Measurements from ENCODE around the gene KRTAP20-3. TPM values are rescaled to one million over a fixed set of nuclear protein-coding genes. Genes with fewer than 3 reads are reported as not detected.

KRTAP20-3 gene
- total RNA-seq = not detected in 2 replicates

DNA sequence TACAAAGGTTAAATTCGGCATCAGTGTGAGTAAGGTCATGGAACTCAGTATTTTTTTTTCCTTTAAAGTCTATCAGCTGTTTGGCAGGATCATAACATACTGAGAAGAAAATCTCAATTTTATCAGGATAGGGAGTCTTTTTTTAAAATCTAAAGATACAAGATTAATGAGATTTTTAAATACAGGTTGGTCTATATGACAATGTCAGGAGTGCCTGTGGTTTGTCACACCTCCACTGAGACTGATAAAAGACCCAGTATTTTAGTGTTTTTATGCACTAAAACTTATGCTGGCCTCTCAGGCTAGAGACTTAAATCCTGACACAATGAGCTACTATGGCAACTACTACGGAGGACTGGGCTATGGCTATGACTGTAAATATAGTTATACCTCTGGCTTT lies at the start of gene KRTAP20-3:
TSS of gene KRTAP20-3 (plus strand) at position 301 of the 400 bp plus-strand sequence.
- DNase-seq (ENCODE audit: extremely low read depth, low read depth, low spot score) = no peak

DNA sequence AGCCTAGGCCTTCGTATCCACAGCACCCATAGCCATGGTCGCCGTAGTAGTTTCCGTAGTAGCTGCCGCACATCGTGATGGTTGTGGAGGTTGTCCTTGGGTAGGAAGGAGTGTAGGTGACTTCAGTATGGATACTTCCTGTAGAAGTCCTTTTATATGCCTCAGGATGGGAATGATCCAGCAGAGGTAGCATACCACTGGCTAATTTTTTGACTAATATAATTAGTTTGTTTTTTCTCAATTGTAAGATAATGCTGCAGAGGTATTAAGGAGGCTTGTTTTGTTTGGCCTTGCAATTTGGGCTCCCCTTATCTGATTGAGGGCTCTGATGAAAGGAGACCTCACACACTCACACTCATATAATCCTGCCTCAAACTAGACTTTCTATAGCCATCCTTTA lies 43.9 kb upstream of the KRTAP20-3 start, which contains the start of gene KRTAP6-2:
TSS of gene KRTAP6-2 (minus strand) at position 101 of the 400 bp plus-strand sequence. CDS start at position 73, 28 bp downstream.
- no peak for DNase-seq (ENCODE audit: extremely low read depth, low read depth, low spot score)

DNA sequence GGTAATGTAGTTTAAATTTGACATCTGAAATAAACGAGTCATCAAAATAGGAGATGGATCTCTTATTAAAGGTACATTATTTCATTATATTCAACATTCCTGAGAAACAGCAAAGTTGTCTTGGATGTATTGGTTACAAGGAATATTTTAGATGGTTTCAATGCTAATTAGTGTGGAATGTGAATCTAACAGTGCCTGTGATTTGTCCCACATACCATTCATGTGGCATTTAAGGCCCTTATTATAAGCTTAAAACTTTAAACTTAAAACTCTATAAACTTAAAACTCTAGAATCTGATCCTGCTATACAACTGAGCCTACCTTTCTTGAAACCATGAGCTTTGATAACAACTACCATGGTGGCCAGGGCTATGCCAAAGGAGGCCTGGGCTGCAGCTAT lies 41.9 kb upstream of the KRTAP20-3 start, which contains the start of gene KRTAP22-1:
TSS of gene KRTAP22-1 (plus strand) at position 301 of the 400 bp plus-strand sequence.
- no peak for DNase-seq (ENCODE audit: extremely low read depth, low read depth, low spot score)

DNA sequence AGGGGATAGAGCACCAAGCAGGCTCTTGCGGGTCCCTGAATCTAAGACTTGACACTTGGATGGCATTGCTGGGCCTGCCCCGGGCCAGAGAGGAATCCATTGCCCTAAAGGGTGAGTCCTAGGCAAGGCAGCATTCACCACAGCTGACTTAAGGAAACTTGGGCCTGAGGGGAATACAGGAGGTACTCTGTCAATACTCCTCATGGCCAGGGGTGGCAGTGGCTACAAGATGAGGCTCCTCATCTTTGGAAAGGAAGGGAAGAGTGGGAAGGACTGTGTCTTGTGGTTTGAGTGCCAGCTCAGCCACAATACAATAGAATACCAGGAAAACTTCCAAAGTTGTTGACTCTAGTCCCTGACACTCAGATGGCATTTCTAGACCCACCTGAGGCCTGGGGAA lies 36.7 kb upstream of the KRTAP20-3 start:
- no peak for DNase-seq (ENCODE audit: extremely low read depth, low read depth, low spot score)

DNA sequence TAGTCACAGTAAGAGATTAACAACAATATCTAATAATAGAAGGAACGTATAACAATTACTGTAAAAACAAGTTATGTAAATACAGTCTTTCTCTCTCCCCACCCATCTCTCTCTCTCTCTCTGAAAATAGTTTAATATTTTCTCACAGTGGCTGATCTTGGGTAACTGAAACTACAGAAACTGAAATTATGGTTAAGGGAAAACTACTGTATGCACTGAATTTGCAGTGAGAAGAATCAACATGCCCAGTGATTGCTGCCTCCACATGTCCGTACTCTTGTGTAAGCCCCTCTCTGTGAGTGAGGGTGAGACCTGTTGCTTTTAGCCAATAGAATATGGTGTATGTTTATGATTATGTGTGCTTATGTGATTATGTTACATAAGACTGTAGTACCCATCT lies 30.5 kb upstream of the KRTAP20-3 start:
- no peak for DNase-seq (ENCODE audit: extremely low read depth, low read depth, low spot score)

DNA sequence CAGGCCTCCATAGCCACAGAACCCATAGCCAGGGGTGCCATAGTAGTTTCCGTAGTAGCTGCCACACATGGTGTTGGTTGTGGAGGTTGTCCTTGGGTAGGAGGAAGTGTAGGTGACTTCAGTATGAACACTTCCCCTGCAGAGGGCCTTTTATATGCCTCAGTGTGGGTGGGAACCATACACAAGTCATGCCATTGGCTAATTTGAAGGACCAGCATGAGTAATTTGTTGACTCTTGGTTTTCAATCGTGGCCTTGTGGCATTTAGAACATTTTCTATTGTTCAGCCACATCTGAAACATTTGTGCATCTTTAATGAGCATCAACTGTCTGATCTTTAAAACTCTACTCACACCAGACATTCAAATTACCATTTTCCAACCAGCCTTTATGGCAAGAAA lies 28.8 kb upstream of the KRTAP20-3 start, which contains the start of gene KRTAP6-1:
TSS of gene KRTAP6-1 (minus strand) at position 95 of the 400 bp plus-strand sequence. CDS start at position 69, 26 bp downstream.
- DNase-seq (ENCODE audit: extremely low read depth, low read depth, low spot score) = no peak

DNA sequence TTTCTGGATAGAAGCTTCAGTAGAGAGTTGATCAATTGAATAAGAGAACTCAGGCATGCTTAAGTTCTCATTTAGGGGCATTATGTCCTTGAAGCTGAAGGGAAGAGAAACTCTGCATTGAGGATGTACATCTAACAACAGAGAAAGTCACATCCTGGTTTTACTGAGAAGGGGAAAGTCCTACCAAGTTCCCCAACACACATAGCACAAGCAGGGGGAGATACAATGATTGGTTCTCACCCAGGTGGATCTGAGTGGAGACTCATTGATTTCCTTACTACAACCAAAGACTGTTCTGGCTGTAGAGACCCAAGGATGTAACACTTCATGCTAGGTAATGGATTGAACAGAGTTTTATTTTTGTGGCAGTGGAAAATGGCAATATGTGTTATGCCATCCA lies 27.5 kb upstream of the KRTAP20-3 start:
- DNase-seq (ENCODE audit: extremely low read depth, low read depth, low spot score) = no peak

DNA sequence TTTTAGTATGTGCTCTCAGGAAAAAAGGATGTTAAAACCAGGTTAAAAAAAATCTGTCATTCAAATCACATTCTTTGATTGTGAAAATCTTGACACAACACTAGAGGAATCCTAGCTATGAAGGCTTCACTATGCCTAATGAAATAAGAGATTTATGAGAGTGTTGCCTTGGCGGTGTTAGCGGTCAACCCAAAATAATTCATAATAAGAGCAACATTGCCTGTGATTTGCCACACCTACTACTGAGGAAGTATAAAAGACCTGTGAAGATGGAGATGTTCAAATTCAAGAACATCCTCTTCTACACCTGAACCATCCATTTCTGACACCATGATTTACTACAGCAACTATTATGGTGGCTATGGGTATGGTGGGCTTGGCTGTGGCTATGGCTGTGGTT lies 26.5 kb upstream of the KRTAP20-3 start, which contains the start of gene KRTAP20-1:
TSS of gene KRTAP20-1 (plus strand) at position 301 of the 400 bp plus-strand sequence. CDS start at position 331, 30 bp downstream.
- no peak for DNase-seq (ENCODE audit: extremely low read depth, low read depth, low spot score)

DNA sequence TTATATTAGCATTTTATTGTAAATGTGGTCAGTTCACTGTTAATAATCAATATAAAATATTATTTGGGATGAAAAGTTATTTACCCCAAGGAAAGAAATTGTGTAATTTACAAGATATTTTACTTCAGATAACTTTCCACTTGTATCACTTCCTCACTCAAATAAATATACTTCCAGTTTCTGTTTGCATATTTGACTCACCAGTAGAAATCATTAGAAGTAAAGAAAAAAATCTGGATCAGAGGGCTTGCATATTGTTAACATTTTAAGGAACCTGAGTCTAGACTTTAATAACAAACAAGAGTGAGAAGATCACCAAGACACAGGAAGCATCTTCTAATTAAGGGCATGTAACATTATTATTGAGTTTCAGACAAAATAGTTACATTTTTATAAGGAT lies 22.6 kb upstream of the KRTAP20-3 start:
- no peak for DNase-seq (ENCODE audit: extremely low read depth, low read depth, low spot score)

DNA sequence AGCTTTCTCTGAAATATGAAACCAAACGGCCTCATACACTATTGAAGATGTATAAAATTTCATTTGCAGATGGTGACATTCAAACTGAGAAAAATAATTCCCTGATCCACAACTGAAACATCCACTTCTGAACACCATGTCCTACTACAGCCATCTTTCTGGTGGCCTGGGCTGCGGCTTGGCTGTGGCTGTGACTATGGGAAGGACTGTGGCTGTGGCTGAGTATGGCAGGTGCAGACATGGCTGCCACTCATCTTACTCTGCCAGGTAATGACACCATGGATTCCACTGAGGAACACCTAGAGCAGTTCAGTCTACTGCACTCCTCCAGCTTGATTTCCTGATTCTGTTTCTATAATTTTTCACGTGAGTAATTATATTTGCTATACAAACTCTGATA lies 22.1 kb upstream of the KRTAP20-3 start, which contains the start of gene KRTAP20-4:
TSS of gene KRTAP20-4 (plus strand) at position 106 of the 400 bp plus-strand sequence.
- no peak for DNase-seq (ENCODE audit: extremely low read depth, low read depth, low spot score)

DNA sequence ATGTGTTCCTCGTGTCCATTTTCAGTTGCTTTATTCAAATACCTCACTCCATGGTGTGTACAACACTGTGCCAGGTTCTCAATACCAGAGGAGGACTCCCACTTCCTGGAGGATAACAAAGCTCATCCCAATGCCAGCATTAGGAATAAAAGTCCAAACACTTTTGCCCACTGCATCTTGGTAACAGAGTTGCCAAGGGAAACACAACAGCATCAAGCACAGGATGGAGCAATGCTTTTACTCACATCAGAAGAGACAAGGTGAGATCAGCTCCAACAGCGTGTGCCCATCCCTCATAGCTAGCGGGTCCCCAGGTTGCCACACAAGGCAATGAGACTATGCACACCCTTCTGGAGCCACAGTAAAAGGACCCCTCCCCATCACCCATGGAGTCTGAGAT lies 19.3 kb upstream of the KRTAP20-3 start:
- DNase-seq (ENCODE audit: extremely low read depth, low read depth, low spot score) = no peak

DNA sequence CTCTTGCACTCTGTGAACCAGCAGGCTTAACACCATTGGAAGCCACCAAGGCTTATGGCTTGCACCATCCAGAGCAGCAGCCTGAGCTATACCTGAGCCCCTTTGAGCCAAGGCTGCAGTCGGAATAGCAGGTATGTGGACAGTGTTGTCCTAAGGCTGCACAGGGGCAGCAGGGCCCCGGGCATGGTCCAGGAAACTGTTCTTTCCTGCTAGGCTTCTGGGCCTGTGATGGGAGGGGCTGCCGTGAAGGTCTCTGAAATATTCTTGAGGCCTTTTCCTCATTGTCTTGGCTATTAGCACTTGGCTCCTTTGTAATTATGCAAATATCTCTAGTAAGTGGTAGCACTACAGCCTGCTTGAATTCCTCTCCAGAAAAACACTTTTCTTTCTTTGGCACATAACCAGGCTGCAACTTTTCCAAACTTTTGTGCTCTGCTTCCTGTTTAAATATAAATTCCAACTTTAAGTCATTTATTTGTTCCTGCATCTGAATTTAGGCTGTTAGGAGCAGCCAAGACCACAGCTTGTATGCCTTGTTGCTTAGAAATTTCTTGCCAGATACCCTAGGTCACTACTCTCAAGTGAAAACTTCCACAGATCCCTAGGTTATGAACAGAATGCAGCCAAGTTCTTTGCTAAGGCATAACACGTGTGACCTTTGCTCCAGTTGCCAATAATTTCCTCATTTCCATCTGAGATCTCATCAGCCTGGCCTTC lies 17.1 kb upstream of the KRTAP20-3 start:
- DNase-seq (ENCODE audit: extremely low read depth, low read depth, low spot score) = no peak

DNA sequence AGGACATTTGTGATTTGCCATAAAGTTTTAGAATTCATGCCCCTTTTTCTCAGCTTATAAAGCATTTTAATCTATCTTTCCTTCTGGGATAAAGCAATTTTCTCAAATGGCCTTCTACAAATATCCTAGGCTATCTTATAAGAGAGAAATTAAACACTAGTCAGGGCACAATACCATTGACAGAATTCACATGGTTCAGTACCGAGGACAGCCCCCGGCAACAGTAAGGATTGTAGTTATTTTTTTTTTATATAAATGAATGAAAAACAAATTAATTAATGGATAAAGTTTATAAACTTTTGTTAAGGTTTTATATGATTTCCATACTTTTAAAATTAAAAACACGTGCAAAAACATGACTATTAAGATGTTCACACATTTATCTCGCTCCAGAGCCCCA lies 14.6 kb upstream of the KRTAP20-3 start:
- DNase-seq (ENCODE audit: extremely low read depth, low read depth, low spot score) = no peak

DNA sequence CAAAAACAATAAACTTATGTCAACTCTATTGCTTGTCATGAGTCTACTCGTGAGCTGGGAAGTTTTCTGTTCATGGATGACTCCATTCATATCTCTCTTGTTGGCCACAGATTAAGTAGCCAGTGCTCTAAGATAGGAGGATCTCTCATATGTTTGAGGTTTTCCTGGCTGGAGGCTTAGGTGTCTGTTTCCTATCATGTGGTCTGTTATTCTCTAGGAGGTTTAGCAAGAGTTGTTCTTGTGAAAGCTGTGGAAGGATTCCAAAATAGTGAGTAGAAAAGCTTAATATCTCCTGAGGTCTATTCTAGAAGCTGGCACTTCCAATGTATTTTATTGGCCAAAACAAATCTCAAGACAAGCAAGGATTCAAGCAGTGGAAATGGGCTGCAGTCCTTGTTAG lies 13.5 kb upstream of the KRTAP20-3 start:
- DNase-seq (ENCODE audit: extremely low read depth, low read depth, low spot score) = no peak

DNA sequence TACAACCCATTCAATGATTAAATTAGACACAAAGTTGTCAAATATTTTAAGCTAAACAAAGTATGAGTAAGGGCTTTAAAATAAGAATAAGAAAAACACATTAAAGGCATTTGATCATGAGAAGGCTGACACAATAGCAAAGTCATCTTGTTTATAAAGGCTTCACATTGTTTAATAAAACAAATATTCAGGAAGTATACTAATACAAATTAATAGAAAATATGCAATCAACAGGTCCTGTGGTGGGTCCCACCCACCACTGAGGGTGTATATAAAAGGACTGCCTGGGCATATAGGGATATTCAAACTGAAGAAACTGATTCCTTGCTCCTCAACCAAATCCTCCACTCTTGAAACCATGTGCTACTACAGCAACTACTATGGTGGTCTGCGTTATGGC lies 7.8 kb upstream of the KRTAP20-3 start, which contains the start of gene KRTAP20-2:
TSS of gene KRTAP20-2 (plus strand) at position 301 of the 400 bp plus-strand sequence. CDS start at position 359, 58 bp downstream.
- no peak for DNase-seq (ENCODE audit: extremely low read depth, low read depth, low spot score)

DNA sequence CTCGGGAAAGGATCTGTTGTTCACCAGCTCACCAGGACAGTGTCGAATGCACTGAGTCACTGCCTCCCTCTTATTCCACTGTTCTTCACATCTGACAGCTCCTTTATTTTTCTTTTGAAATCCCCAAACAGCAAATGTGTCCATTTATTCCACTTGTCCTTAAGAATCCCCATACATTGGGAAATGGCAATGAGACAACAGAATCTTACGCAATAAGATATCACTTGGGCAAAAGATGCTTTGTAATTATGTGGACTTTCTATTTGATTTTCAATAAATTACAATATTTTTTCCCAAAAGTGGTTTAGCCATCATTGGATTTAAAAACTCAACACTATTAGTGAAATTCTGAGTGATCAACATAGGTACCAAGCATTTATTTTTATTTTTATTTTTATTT lies 4.0 kb upstream of the KRTAP20-3 start:
- DNase-seq (ENCODE audit: extremely low read depth, low read depth, low spot score) = no peak

DNA sequence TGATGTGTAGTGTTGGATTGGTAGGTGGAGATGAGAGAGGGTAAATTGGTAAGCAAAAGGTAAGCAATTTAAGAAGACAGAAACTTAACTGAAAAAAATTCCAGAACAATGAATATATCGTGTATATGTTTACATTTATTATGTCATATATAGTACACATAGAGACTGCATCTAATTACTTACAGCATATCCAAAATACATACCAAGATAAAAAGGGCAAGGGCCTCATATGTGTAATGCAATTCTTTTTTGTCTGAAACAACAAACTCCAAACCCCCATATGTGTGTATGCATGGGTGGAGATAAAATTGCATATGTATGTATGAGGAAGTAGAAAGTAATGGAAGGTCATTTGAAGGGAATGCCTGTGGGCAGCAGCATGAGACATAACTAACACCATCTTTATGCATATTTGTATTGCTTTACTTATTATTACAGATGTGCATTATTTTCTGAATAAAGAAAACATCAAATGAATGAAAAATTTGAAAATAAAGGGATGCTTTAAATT lies 4.3 kb downstream of the KRTAP20-3 start:
- no peak for DNase-seq (ENCODE audit: extremely low read depth, low read depth, low spot score)

DNA sequence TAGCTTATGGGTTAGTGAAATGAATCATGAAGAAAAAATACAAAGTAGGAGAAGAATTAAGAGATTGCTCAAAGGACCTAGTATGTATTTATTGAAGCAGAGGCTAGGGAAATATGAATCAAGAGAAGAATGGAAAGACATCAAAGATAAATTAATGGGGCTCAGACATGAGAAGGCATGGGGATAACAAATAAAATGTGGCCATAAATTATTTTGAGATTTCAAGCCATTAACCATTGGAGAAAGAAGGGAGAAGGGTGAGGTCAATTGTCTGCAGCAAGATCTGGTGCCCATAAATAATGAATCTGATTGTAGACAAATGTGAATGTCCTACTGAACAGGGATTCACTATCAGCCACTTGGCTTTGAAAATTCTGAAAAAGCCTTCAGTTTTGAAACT lies 10.2 kb downstream of the KRTAP20-3 start:
- no peak for DNase-seq (ENCODE audit: extremely low read depth, low read depth, low spot score)

DNA sequence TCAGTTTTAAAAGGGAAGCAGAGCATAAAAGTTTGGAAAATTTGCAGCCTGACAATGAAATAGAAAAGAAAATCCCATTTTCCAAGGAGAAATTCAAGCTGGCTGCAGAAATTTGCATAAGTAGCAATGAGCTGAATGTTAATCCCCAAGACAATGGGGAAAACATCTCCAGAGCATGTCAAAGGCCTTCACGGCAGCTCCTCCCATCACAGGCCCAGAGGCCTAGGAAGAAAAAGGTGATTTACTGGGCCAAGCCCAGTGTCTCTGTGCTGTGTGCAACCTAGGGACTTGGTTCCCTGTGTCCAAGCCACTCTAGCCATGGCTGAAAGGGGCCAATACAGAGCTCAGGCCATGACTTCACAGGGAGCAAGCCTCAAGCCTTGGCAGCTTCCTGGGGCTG lies 26.1 kb downstream of the KRTAP20-3 start:
- DNase-seq (ENCODE audit: extremely low read depth, low read depth, low spot score) = no peak

DNA sequence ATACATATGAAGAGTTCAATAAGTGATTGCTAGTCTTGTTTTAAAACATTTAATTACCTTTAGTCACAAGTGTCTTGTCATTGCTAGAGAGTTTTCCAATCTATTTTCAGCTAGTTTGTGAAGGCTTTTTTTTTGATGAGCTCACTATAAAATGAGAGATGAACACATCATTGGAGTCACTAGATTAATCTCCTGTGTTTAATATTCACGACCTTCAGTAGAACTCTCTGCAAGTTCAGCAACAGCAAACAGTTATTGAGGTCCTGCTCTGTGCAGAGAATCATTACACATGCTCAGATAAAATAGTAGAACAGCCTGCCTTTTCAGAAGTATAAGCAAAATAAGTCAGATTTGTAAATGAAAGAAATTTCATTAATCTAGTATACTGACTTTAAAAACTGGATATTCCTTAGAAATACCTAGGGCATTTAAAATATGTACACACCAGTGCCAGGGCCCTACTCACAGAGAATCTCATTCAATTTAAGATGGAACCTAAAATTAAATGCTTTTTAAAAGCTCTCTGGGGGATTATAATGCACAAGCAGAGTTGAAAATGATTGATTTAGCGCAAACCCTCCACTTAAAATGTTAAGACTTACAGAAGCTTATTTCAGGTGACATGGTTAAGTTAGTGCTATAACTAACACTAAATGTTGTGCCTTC lies 30.5 kb downstream of the KRTAP20-3 start:
- DNase-seq (ENCODE audit: extremely low read depth, low read depth, low spot score) = no peak

DNA sequence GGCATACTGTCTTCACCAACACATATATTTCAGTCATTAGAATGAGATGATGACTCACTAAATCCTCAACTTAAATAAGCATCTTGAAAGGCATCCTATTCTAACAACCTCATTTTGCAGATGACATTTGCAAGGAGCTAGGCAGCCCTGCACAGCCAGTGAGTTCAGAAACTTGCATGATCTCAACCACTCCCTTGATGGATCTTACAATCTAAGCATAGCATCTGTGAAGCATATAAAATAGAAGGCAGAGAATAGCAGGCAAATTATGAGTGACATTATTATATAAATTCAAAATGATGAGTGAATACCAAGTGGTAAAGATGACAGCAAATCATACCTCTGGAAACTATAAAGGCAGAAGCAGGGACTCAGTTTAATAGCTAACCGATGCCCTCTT lies 31.6 kb downstream of the KRTAP20-3 start:
- DNase-seq (ENCODE audit: extremely low read depth, low read depth, low spot score) = no peak
